GM04503 (cell line): Measurements from ENCODE around the gene STK10.

Source experiments
- DNase-seq: peaks from one replicate; pipeline ENCODE4 v3.0.0-alpha.2; 2012; ENCODE audit warnings: low read depth

The STK10 gene

DNA sequence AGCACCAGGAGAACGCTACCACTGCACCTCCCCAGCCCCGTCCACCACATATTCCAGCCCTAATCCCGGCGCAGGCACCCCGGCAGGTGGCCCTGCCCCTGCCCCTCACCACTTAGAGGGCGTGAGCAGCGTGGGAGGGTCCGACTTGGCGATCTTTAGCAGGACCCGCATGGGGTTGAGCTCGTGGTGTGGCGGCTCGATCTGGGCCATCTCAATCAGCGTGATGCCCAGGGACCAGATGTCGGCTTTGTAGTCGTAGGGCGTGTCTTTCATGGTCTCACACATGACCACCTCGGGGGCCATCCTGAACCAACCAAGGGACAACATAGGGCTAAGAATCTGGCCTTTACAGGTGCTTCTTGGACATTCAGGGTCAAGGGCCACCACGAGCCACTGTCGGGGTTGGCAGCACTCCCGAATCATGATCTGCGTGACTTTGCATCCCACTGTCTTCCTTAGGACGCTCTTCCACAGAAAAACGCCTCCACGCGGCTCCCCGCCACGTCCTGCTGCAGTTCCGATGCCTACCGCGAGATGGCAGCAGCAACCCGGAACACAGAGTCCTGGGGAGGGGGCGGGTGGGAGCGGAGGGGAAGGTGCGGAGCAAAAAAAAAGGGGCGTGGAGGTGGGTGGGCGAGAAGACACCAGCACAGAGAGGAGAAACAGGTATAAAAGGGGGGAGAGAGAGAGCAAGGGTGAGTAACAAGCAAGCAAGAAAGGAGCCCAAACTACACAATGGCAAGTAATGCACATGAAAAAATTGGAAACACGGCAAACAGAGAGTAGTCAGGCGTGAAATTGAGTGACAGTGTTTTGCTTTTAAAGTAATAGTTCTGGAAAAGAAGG, 81.3 kb downstream of the STK10 start:
- no peak for DNase-seq

DNA sequence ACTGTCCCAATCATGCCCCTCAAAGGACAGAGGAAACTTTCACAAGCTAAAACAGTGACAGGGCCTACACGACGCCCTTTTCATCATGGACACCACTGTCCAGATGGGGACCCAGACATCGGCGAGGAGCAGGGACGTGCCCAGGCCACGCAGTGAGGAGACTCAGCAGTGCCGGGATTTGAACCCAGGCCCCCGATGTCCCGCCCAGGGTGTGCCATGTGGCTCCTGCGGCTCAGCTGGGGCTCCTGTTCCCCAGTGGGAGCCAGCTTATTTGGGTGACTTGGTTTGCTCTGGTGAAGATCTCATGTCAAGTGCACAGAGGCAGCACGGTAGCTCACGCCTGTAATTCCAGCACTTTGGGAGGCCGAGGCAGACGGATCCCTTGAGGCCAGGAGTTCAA, 82.2 kb downstream of the STK10 start:
- no peak for DNase-seq

DNA sequence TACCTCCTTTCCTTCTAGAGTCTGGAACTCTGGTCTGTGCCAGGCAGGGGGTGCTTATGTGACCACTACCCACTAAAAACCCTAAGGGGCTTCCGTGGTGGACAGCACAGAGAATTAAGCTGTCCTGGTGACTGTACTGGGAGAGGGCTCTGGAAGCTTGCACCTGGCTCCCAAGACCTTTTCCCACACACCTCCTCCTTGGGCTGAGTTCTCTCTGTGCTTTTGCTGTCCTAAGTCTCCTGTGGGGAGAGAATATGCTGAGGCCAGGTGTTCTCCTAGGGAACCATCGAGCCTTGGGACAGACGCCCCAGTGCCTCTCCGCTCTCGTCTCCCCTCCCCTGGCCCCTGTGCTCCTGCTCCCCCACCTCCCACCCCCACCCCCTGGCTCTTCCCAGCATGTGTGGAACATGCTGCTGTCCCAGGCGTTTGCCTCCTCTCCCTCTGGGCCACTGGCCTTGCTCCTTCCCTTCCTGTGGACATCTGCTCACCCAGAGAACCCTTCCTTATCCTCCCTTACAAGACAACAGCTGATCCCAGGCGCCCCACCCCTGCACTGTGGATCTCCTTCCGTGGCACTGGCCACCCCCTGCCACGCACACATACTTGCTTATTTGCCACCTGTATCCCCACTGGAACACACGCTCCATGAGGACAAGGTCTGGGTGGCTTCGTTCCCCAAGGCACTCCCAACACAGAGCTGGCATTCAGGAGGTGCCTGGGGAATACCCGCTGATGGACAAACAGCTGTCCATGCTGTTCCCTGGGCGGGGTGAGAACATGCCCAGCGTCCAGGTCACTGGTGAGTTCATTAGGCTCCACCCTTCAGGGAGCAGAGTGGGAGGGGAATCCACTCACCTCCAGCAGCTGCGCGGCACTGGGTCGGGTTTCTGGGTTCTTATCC, 83.0 kb downstream of the STK10 start:
- no peak for DNase-seq

DNA sequence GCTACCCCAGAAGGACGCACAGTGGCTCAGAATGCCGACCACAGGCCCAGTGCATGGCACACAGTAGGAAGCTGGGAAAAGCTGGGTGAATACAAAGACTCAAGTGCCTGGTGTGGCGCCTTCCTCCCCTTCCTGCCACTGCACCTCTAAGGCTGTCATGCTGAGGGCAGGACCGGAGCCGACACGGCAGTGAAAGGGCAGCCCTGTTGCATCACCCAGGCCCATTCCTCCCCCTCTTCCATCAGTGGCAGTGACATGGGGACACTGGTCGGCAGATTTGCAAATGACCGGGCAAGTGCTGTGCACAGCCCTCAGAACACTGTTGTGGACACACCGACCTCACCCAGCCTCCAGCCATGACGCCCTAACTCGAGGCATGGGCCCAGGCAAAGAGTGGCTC, 84.0 kb downstream of the STK10 start:
- DNase-seq, result no peak

GRCh38 chr5:172102913-172103626, 85.0 kb downstream of the STK10 start:
- DNase-seq, result peak; percentile 88

DNA sequence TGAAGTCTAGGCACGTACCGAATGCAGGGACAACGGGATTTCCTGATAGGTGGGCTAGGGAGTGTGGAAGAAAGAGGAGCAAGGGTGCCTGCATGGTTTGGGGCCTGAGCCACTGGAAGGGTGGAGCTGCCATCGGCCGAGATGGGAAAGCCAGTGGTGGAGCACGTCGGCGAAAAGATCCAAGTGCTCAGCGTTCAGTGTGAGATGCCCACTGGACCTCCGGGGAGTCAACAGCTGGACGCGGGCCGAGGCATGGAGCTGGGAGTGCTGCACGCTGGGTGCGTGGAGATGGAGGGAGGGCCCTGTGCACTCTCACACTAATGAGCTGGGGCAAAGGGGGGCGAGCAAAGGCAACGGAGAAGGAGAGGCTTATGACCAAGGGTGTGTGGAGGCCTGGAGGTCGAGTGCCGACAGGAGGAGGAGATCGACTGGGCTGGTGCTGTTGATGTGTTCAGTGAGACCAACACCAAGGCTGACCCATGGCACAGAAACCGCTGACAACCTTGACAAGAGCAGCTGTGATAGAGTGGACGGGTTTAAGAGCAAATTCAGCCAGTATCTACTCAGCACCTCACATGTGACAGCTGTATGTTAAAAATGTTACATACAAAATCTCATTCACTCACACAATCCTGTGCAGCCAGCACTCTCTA, 85.7 kb downstream of the STK10 start:
- DNase-seq, result no peak

- DNase-seq, result no peak
These were observed 86.3 kb downstream of the STK10 start for GRCh38 chr5:172101547-172102217.

- no peak for DNase-seq
These were observed 89.1 kb downstream of the STK10 start for GRCh38 chr5:172098883-172099282.

GRCh38 chr5:172098046-172098445, 90.0 kb downstream of the STK10 start:
- DNase-seq, result no peak

- DNase-seq, result no peak
These were observed 90.7 kb downstream of the STK10 start for GRCh38 chr5:172097356-172097755.

- DNase-seq, result no peak
These were observed 91.7 kb downstream of the STK10 start for GRCh38 chr5:172096207-172096940.

DNA sequence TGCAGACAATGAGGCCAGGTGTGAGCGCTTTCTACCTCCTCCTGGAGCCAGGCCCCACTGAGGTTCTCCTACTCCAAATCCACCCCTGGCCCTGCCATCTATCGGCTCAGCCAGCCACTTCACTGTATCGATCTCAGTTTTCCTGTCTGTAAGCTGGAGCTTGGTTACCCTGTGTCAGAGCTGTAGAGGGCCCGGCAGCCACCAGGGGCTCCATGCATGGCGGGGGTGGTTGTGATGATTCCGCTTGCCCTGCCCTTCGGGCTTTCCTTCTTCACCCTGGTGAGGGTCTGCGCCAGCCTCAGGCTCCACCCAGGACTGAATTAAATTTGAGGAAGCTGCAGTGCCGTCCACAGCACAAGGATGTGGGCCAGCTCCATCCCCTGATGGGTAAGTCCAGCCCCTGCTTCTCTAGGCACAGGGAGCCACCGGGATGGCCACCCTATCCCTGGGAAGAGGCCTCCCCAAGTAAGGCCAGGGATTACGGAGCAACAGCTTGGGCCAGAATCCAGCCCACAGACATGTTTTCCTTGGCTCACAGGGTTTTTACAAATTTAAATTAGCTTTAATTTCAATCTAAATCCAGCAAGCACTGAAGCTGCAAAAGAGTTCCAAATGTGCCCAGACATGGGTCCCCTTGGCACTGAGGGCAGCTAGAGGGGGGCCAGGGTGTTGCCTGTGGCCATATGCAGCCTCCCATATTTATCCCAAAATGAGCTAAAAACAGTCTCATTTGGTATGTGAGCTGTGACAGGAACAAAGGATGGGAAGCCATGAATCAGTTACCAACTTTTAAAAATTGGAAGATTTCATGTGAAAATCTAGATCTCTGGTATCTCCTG, 92.4 kb downstream of the STK10 start:
- DNase-seq, result no peak

GRCh38 chr5:172093965-172094364, 94.1 kb downstream of the STK10 start:
- DNase-seq, result no peak

- no peak for DNase-seq
These were observed 94.5 kb downstream of the STK10 start for GRCh38 chr5:172093559-172093958.

DNA sequence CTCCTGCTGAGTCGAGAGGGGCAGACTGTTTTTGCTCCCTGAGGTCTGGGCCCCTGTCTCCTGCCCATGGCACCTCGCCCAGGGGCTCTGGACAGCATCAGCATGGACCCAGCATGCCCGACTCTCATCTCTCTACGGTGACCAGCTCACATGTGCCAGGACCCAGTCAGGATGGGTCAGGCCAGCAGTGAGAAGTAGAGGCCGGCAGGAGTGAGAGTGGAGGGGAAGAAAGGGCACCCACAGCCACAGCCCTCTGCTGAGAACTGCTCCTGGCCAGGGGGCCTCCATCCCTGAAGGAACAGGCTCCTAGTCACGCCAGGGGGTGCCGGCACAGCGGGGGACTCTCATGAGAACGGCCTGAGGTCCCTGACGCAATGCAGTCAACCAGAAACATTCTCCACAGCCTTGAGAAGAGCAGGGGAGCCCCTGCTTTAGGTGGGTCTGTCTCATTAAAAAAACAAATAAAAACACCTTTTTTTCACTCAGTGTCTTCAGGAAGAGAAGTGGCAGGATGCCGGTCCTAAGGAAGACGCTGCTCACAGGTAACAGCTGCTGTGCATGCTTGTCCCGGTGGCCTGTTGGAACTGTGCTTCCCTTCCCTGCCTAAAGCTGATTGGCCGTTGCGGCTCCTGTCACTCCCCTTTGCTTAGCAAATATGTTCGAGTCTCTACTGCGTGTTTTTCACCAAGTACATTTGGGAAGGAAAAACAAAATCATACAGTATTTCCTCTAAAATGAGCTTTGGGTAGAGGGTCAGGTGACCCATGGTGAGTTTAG, 95.9 kb downstream of the STK10 start:
- DNase-seq, result no peak

DNA sequence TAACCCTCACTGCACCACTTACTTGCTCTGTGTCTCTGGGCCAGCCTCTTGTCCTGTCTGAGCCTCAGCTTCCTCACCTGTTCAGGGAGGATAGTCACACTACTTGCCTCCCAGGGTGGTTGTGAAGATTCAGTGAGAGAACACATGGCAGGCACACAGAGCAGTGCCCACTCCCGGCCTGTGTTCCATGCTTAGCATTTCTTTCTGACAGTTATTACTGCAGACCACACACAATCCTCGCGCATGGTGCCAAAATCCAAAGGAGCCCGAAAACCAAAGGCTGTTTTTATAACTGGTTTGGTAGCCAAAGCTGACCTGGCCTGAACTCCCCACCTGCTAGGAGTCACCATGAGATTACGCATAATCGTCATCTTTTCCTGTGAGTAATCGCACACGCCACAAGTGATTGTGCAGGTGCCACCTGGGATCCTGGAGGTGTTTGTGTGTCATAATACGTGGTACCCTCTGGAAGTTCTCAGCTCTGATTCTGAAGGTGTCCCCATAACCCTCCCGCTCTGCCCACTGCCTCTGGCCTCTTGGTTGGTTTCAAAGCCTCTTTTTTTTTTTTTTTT, 97.0 kb downstream of the STK10 start:
- no peak for DNase-seq

DNA sequence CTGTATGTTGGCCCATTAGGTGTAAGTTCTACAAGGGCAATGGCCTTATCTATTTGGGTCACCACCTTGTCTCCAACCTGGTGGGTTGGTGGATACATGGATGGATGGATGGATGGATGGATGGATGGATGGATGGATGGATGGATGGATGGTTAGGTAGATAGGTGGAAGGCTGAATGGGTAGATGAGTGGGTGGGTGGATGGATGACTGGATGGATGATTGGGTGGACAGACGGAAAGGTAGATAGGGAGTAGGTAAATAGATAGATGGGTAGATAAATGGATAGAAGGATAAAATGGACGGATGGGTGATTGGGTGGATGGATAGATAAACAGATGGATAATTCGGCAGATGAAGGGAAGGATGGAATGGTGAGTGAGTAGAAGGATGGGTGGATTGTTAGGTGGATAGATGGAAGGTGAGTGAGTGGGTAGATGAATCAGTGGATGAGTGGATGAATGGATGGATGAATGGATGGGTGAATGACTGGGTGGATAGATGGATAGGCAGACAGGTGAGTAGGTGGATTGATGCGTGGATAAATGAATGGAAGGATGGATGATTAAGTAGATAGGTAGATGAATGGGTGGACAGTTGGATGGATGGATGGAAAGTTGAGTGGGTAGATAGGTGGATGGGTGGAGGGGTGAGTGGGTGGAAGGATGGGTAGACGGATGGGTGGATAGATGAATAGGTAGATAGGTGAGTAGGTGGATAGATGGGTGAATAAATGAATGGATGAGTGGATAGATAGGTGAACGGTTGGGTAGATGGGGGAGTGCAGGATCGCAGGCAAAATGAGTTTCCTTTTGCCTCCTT, 98.5 kb downstream of the STK10 start:
- no peak for DNase-seq

GRCh38 chr5:172088801-172089200, 99.2 kb downstream of the STK10 start:
- no peak for DNase-seq
